ENCODE results near the gene MASP2. TPM values are rescaled to one million over a fixed set of nuclear protein-coding genes. Genes with fewer than 3 reads are reported as not detected.
"Not testable (repeated sequence)": the region's sequence is repeated elsewhere in the genome, so short reads cannot be mapped to it uniquely, and the experiment has no call there.

MASP2 gene
- total RNA-seq, 8 experiments from 2014 or later, result 1.2 to 5.9 (median 3.2) TPM

GRCh38 chr1:11042065-11042464 is 5.0 kb downstream of the MASP2 start:
- in situ Hi-C loops (cut with MboI; ENCODE audit: low pct_unique_long_range_greater_than_20kb in 2 of 9, low sequenced_read_pairs in 9 of 9, unreplicated experiment in 9 of 9), result loop anchor here in 4 of 9 experiments (25.0 kb wide), 1 partner anchor 595 kb away; no protein-coding TSS in a partner anchor
- Histone ChIP-seq H3K27ac (no peak overlapping the region), H3K4me1 (replicated peaks in 1 of 2) (peaks cover 0 to 3% of the 10 kb centered on the region in 2 donors), H3K4me3 (no peak overlapping the region)
- no peak for ATAC-seq (replicated peaks in 6 of 8)
- 28 to 77% (median 51%) methylated on average over 2 to 3 of the region's 3 CpGs; no CpG with 5 or more reads in 1 of the 10 experiments for WGBS, 10 experiments

- Histone ChIP-seq H3K4me3 (no peak overlapping the region), H3K27ac (no peak overlapping the region), H3K4me1 (replicated peaks in 1 of 2) (peaks cover 0 to 3% of the 10 kb centered on the region in 2 donors)
- ATAC-seq (replicated peaks in 6 of 8), result no peak
- in situ Hi-C loops (cut with MboI; ENCODE audit: low pct_unique_long_range_greater_than_20kb in 2 of 9, low sequenced_read_pairs in 9 of 9, unreplicated experiment in 9 of 9), result loop anchor here in 4 of 9 experiments (25.0 kb wide), 1 partner anchor 596 kb away; no protein-coding TSS in a partner anchor
These were observed 6.0 kb downstream of the MASP2 start for GRCh38 chr1:11041048-11041447.

- in situ Hi-C loops (cut with MboI; ENCODE audit: low pct_unique_long_range_greater_than_20kb in 2 of 9, low sequenced_read_pairs in 9 of 9, unreplicated experiment in 9 of 9), result loop anchor here in 4 of 9 experiments (25.0 kb wide), 1 partner anchor 597 kb away; no protein-coding TSS in a partner anchor
- WGBS, 10 experiments, result 10 to 100% (median 73%) methylated on average over 1 to 6 of the region's 7 CpGs; no CpG with 5 or more reads in 1 of the 10 experiments
- not testable (repeated sequence) for ATAC-seq (replicated peaks in 6 of 8)
These were observed 7.0 kb downstream of the MASP2 start for GRCh38 chr1:11040105-11040429.

GRCh38 chr1:11039351-11040104 is 7.5 kb downstream of the MASP2 start:
- Histone ChIP-seq H3K4me1 (replicated peaks in 1 of 2) (no peaks in the 10 kb centered on the region), H3K27ac (no peak overlapping the region), H3K4me3 (no peak overlapping the region)
- WGBS, 10 experiments, result 0 to 80% (median 21%) methylated on average over 1 to 2 of the region's 2 CpGs; no CpG with 5 or more reads in 2 of the 10 experiments
- ATAC-seq (replicated peaks in 6 of 8), result no peak
- in situ Hi-C loops (cut with MboI; ENCODE audit: low pct_unique_long_range_greater_than_20kb in 2 of 9, low sequenced_read_pairs in 9 of 9, unreplicated experiment in 9 of 9), result loop anchor here in 5 of 9 experiments (10.0 to 25.0 kb wide), 2 partner anchors 598 to 605 kb away; no protein-coding TSS in a partner anchor

More at GRCh38 chr1:11040105-11040429, 7.0 kb downstream of the MASP2 start:
- H3K4me3 ChIP-seq; H3K4me1 ChIP-seq (replicated peaks in 1 of 2); H3K27ac ChIP-seq: not testable (repeated sequence)

- WGBS, 10 experiments, result 0 to 14% (median 1%) methylated on average over 1 to 8 of the region's 8 CpGs
- ATAC-seq (replicated peaks in 6 of 8), result peak; percentile 91 to 99 (median 94)
- H3K27ac ChIP-seq, result no peak overlapping the region
- in situ Hi-C loops (cut with MboI; ENCODE audit: low pct_unique_long_range_greater_than_20kb in 2 of 9, low sequenced_read_pairs in 9 of 9, unreplicated experiment in 9 of 9), result loop anchor here in 5 of 9 experiments (10.0 to 25.0 kb wide), 2 partner anchors 600 to 607 kb away; no protein-coding TSS in a partner anchor
- no peak overlapping the region for H3K4me3 ChIP-seq
- no peaks in the 10 kb centered on the region for H3K4me1 ChIP-seq (replicated peaks in 1 of 2)
These were observed 9.3 kb downstream of the MASP2 start for GRCh38 chr1:11037740-11038182.

- not testable (repeated sequence) for H3K27ac ChIP-seq; H3K4me3 ChIP-seq; ATAC-seq (replicated peaks in 6 of 8); H3K4me1 ChIP-seq (replicated peaks in 1 of 2)
- in situ Hi-C loops (cut with MboI; ENCODE audit: low pct_unique_long_range_greater_than_20kb in 2 of 9, low sequenced_read_pairs in 9 of 9, unreplicated experiment in 9 of 9), result loop anchor here in 5 of 9 experiments (10.0 to 25.0 kb wide), 2 partner anchors 600 to 608 kb away; no protein-coding TSS in a partner anchor
- WGBS, 10 experiments, result 0 to 64% (median 46%) methylated on average over 4 to 18 of the region's 18 CpGs
These were observed 9.9 kb downstream of the MASP2 start for GRCh38 chr1:11037019-11037739.

GRCh38 chr1:11031624-11032262 is 15.3 kb downstream of the MASP2 start:
- in situ Hi-C loops (cut with MboI; ENCODE audit: low pct_unique_long_range_greater_than_20kb in 2 of 9, low sequenced_read_pairs in 9 of 9, unreplicated experiment in 9 of 9), result loop anchor here in 5 of 9 experiments (10.0 to 25.0 kb wide), 2 partner anchors 606 to 613 kb away; no protein-coding TSS in a partner anchor
- ATAC-seq (replicated peaks in 6 of 8), result peak in 6 of 8 experiments; percentile 11 to 26 (median 18)
- no peak overlapping the region for H3K27ac ChIP-seq
- no peaks in the 10 kb centered on the region for H3K4me1 ChIP-seq (replicated peaks in 1 of 2)
- WGBS, 10 experiments, result 77 to 95% (median 89%) methylated on average over 4 to 7 of the region's 10 CpGs; no CpG with 5 or more reads in 4 of the 10 experiments
- H3K4me3 ChIP-seq, result no peak overlapping the region

GRCh38 chr1:11030865-11031264 is 16.2 kb downstream of the MASP2 start:
- ATAC-seq (replicated peaks in 6 of 8), result no peak
- no peak overlapping the region for H3K4me3 ChIP-seq
- WGBS, 10 experiments, result 91 to 100% (median 97%) methylated on average over 1 to 8 of the region's 9 CpGs; no CpG with 5 or more reads in 3 of the 10 experiments
- no peaks in the 10 kb centered on the region for H3K4me1 ChIP-seq (replicated peaks in 1 of 2)
- no peak overlapping the region for H3K27ac ChIP-seq
- in situ Hi-C loops (cut with MboI; ENCODE audit: low pct_unique_long_range_greater_than_20kb in 2 of 9, low sequenced_read_pairs in 9 of 9, unreplicated experiment in 9 of 9), result loop anchor here in 5 of 9 experiments (10.0 to 25.0 kb wide), 2 partner anchors 606 to 614 kb away; no protein-coding TSS in a partner anchor

GRCh38 chr1:11028018-11028417 is 19.0 kb downstream of the MASP2 start:
- no peak overlapping the region for H3K4me3 ChIP-seq
- no peaks in the 10 kb centered on the region for H3K4me1 ChIP-seq (replicated peaks in 1 of 2)
- 50 to 100% (median 100%) methylated on average over 1 to 3 of the region's 3 CpGs; no CpG with 5 or more reads in 4 of the 10 experiments for WGBS, 10 experiments
- no peak for ATAC-seq (replicated peaks in 6 of 8)
- no peak overlapping the region for H3K27ac ChIP-seq
- in situ Hi-C loops (cut with MboI; ENCODE audit: low pct_unique_long_range_greater_than_20kb in 2 of 9, low sequenced_read_pairs in 9 of 9, unreplicated experiment in 9 of 9), result loop anchor here in 4 of 9 experiments (25.0 kb wide), 1 partner anchor 609 kb away; no protein-coding TSS in a partner anchor

GRCh38 chr1:11027316-11027715 is 19.7 kb downstream of the MASP2 start:
- H3K4me3 ChIP-seq, result no peak overlapping the region
- H3K4me1 ChIP-seq (replicated peaks in 1 of 2), result no peaks in the 10 kb centered on the region
- 43 to 100% (median 81%) methylated on average over 1 to 6 of the region's 6 CpGs for WGBS, 10 experiments
- no peak for ATAC-seq (replicated peaks in 6 of 8)
- in situ Hi-C loops (cut with MboI; ENCODE audit: low pct_unique_long_range_greater_than_20kb in 2 of 9, low sequenced_read_pairs in 9 of 9, unreplicated experiment in 9 of 9), result loop anchor here in 4 of 9 experiments (25.0 kb wide), 1 partner anchor 610 kb away; no protein-coding TSS in a partner anchor
- H3K27ac ChIP-seq, result no peak overlapping the region

GRCh38 chr1:11026903-11027302 is 20.1 kb downstream of the MASP2 start:
- Histone ChIP-seq H3K4me1 (replicated peaks in 1 of 2) (no peaks in the 10 kb centered on the region), H3K4me3 (no peak overlapping the region), H3K27ac (no peak overlapping the region)
- no peak for ATAC-seq (replicated peaks in 6 of 8)
- WGBS, 10 experiments, result 40 to 100% (median 93%) methylated on average over 1 to 5 of the region's 5 CpGs
- in situ Hi-C loops (cut with MboI; ENCODE audit: low pct_unique_long_range_greater_than_20kb in 2 of 9, low sequenced_read_pairs in 9 of 9, unreplicated experiment in 9 of 9), result loop anchor here in 4 of 9 experiments (25.0 kb wide), 1 partner anchor 610 kb away; no protein-coding TSS in a partner anchor

GRCh38 chr1:11026052-11026451 is 21.0 kb downstream of the MASP2 start:
- Histone ChIP-seq H3K27ac (no peak overlapping the region), H3K4me3 (no peak overlapping the region), H3K4me1 (replicated peaks in 1 of 2) (no peaks in the 10 kb centered on the region)
- in situ Hi-C loops (cut with MboI; ENCODE audit: low pct_unique_long_range_greater_than_20kb in 2 of 9, low sequenced_read_pairs in 9 of 9, unreplicated experiment in 9 of 9), result loop anchor here in 4 of 9 experiments (25.0 kb wide), 1 partner anchor 611 kb away; no protein-coding TSS in a partner anchor
- 86 to 100% (median 90%) methylated on average over 1 of the region's 1 CpG; no CpG with 5 or more reads in 3 of the 10 experiments for WGBS, 10 experiments
- ATAC-seq (replicated peaks in 6 of 8), result peak in 2 of 8 experiments; percentile 4 to 15

All from motor neuron (in vitro differentiated cells).